Activated CD4-positive, alpha-beta T cell treated with anti-CD3 and anti-CD28 coated beads, Interleukin-2, Interleukin-4, amounts not matched to agents 100 ng/mL and 50 ng/mL, durations not matched to agents 16 hours and 8 hours (primary cell): ENCODE results near the gene FKBP10.
A peak's percentile ranks its signal among the peaks of the same experiment; 100 is the strongest.
"Not testable (repeated sequence)": the region's sequence is repeated elsewhere in the genome, so short reads cannot be mapped to it uniquely, and the experiment has no call there.

Experiments used
- DNase-seq: peaks from one replicate; pipeline ENCODE4 v3.0.0-alpha.2; 2020; ENCODE audit warnings: low spot score

FKBP10 gene

GRCh38 chr17:41839448-41839847 lies 26.6 kb downstream of the FKBP10 start:
- not testable (repeated sequence) for DNase-seq

DNA sequence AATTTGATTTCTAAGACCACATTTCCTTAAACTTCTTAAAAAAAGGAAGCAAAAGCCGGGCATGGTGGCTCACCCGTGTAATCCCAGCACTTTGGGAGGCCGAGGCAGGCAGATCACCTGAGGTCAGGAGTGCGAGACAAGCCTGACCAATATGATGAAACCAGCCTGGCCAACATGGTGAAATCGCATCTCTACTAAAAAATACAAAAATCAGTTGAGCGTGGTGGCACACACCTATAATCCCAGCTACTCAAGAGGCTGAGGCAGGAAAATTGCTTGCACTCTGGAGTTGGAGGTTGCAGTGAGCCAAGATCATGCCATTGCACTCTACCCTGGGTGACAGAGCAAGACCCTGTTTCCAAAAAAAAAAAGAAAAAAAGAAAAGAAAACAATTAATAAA lies 28.0 kb downstream of the FKBP10 start:
- not testable (repeated sequence) for DNase-seq

DNA sequence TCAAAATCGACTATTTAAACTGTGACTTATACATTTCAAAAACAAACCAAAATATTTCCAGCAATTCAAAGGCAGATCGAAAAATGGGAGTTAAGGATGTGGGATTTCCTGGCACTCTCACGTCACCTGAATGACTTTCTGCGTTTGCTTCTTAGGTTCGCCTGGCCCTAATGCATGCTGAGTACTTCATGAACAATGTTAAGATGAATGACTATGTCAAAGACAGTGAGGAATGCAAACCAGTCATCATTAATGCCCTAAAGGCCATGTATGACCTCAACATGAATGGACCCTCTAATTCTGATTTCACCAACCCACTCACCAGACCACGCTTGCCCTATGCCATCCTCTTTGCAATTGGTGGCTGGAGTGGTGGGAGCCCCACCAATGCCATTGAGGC lies 32.2 kb downstream of the FKBP10 start:
- no peak for DNase-seq

DNA sequence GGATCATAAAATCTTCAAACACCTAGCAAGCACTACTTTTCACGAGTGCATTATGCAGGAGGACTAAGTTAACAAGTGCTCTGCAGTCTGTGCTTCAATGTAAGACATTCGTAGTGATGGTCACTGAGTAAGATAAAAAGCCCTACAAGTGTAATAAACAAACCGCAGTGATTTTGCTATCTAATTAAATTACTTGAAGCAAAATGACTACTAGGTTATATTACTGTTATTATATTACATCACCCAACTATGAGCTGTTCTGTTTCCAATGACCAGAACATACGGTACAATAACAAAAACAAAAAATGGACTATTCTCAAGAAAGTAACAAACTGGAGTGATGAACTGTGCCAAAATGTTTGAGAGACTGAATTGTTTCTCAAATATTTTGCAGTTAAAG lies 36.0 kb downstream of the FKBP10 start:
- DNase-seq, result no peak

DNA sequence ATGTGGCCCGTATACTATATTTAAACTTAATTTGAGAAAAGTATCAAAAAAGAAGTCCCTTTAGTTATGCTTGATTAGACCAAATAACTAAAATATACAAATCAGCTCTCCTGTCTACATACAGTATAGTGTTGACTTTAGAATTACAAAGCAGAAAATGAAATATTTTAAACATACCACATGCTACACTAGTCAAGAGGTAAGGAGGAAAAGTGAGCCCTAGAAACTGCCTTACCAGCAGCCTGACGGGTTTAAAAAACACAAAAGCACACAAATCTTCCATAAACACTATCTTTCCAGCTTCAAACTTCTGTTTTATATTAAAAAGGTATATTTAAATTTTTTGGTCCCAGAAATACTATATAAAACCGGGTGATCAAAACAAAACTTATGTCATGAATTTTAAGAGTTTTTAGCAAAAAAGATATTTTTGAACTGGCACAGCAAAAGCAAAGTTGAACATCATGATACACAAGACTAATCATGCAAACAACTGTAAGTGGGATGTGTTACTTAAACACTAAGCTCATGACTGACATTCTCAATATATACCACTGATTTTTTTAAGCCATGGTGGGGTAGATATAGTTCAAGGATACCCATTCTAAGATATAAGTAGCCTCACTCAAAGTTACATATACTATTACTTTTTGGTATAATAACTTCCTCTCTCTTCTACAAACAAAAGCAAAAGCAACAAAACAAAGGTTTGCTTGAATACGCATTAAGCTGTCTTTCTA lies 36.6 kb downstream of the FKBP10 start:
- no peak for DNase-seq

- not testable (repeated sequence) for DNase-seq
Observed at GRCh38 chr17:41851382-41851781, 38.6 kb downstream of the FKBP10 start.

DNA sequence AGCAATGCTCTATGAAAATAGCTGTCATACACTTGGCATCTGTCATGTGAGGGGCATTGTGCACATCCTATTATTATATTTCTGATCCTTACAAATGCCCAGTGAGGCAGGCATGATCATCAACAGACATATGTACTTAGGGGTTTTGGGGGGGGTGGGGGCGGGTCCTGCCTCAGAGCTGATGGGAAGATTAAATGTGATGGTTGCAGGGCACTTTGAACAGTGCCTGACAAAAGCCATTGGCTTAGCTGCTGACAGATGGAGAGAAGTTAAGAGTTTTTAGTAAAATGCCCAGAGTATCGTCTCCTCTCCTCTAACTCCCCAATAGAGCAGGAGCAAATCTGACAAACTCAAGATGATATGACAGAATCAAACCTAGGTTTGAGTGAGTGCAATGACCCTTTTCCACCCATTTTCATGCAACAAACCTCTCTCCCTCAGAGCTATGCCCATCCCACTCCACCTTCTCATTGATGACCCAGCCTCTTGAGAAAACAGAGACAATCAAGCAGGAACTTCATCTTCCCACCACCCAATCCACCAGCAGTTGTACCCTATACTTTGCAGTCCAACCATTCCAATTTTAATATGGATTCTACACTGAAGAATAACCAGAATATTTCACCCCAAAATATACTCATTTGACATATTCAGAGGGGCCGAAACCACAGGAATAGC lies 47.6 kb downstream of the FKBP10 start:
- no peak for DNase-seq

DNA sequence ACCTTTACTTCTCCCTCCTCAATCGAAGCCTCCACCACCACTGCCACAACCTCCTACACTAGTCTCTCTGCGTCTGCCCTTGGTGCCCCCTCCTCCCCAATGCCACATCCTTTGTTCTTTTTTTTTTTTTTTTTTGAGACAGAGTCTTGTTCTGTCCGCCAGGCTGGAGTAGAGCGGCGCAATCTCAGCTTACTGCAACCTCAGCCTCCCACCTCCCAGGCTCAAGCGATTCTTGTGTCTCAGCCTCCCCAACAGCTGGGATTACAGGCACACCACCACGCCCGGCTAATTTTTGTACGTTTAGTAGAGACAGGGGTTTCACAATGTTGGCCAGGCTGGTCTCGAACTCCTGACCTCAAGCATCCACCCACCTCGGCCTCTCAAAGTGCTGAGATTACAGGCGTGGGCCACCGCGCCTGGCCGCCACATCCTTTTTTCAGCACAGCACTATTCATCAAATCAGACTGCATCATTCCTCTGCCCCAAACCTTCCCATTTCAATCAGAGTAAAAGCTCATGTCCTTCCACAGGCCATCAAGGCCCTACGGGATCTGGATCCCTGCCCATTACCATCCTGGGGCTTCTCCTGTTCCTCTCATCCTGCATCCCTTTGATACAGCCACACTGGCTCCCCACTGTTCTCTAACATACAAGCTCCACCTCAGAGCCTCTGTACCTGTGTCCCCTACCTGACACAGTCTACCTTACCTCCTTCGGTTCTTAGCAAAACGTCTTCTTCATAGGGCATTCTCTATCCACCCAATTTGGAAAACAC lies 50.5 kb downstream of the FKBP10 start:
- DNase-seq, result peak; percentile 19

DNA sequence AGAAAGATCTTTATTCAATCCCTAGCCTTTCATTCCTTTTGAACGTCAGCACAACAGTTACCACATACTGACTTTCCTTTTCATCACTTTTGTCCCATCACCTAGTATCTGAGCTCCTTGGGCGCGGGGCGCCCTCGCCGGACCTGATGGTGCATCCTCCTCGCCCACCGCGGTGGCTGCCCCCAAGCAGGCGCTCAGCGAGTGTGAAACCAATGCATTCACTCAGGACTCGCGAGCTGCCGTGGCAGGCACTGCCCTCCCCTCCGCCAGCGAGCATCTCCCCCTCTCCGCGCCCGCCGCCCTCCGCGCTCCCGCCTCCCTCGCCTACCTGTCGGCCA lies 51.7 kb downstream of the FKBP10 start:
- no peak for DNase-seq

DNA sequence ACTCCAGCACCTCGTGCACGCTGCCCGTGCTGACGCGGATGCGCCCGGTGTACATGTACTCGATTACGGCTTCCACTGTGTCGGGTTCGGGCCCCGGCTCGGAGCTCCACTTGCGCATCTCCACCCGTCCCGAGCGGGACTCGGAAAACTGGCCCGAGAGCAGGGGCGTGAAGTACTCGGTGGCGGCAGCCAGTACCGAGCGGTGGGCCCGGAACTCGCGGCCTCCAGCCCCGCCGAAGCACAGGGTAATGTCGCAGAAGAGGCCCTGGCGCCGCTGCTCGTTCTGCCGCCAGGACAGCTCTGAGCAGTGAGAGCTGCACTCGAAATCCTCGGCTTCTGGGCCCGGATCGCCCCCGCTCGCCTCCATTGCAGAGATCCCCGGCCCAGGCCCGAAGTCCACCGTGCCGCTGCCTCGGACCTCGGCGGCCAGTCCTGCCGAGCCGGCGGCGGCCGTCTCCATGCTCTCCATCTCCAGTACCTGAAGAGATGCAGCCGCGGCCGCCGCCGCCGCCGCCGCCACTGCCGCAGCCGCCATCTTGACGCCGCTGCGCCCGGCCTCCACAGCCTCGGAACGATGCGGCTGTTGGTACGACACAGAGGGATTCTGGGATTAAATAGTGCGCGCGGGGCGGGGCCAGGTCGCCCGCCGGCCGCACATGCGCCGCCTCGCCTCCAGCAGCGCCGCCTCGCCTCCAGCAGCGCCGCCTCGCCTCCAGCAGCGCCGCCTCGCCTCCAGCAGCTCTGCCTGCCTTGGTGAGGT lies 52.2 kb downstream of the FKBP10 start, which contains the start of gene KLHL11:
Gene KLHL11 (minus strand): TSS at position 588 of the 760 bp plus-strand sequence. CDS start 53 bp downstream, at position 535.
- peak; percentile 92 for DNase-seq

- no peak for DNase-seq
Observed at GRCh38 chr17:41865596-41865893, 52.7 kb downstream of the FKBP10 start.

DNA sequence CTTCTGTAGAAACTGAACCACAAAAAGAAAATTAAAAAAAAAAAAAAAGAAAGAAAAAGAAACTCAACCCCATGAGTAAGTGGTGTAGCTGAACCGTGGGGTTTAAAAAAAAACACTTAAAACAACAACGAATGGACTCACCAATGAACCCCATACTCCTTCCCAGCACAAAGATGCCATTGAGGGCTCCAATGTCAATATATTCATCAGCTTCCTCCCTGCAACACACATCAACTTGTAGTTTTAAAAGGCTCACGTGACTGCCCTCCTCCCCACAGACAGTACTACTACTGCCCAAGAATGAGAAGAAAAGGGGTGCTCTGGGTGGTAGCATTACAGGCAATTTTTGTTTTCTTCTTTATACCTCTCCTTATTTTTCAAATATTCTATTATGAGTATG lies 55.8 kb downstream of the FKBP10 start:
- no peak for DNase-seq

DNA sequence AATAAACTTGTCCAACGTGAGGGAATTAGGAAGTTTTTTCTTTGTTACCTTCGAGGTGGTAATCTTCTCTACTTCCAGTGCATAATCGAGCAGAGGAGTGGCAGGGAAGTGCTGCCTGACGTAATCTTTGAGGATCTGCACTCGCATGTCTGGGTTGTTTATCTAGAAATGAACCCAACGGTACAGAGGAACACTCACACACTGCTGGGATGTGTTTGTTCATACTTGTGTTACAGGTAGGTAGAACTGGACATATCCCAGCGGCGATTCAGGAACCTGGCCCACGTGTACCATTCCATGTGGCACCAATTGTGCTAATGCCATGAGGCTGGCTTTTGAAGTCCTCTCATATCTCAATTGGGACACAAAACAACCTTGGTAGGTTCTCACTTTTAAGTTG lies 56.6 kb downstream of the FKBP10 start:
- DNase-seq, result no peak

DNA sequence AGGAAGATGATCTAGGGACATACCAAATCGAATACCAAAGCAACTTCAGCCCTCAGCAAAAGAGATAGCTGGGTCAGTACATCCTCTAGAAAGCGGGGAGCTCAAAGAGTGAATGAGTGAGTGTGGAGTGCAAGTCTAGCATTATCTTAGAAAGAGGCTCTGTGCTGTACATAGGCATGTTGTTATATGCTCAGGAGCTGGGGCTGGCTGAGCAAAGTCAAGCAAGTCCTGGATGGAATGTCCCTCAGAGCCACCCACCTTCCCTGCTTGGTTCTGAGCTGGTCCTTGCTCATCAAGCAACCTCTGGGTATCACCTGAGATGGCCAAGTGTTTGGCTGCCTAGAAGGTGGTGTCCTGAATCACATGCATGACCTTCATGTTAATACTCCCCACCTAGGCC lies 57.3 kb downstream of the FKBP10 start:
- DNase-seq, result no peak

- DNase-seq, result no peak
Observed at GRCh38 chr17:41870627-41871026, 57.8 kb downstream of the FKBP10 start.

- no peak for DNase-seq
Observed at GRCh38 chr17:41871789-41872188, 59.0 kb downstream of the FKBP10 start.
